GM21367 (cell line): ENCODE data around the gene ALDH1B1.

Source experiments
- ATAC-seq: cut with Tn5 transposase; IDR thresholded peaks from one replicate; pipeline ENCODE4 v1.9.1; 2021; ENCODE audit not compliant: unreplicated experiment

The ALDH1B1 gene

GRCh38 chr9:38413283-38413682 is 20.8 kb downstream of the ALDH1B1 start:
- no peak for ATAC-seq

- ATAC-seq: no peak
Measured at GRCh38 chr9:38414040-38414723, 21.7 kb downstream of the ALDH1B1 start.

GRCh38 chr9:38415856-38416255 is 23.4 kb downstream of the ALDH1B1 start:
- ATAC-seq: no peak

- ATAC-seq: no peak
Measured at GRCh38 chr9:38416461-38416860, 24.0 kb downstream of the ALDH1B1 start.

- no peak for ATAC-seq
Measured at GRCh38 chr9:38417003-38417945, 24.8 kb downstream of the ALDH1B1 start.

GRCh38 chr9:38418366-38418765 is 25.9 kb downstream of the ALDH1B1 start:
- no peak for ATAC-seq

- no peak for ATAC-seq
Measured at GRCh38 chr9:38419181-38419580, 26.7 kb downstream of the ALDH1B1 start.

- no peak for ATAC-seq
Measured at GRCh38 chr9:38421498-38422211, 29.2 kb downstream of the ALDH1B1 start.

GRCh38 chr9:38422555-38423260 is 30.2 kb downstream of the ALDH1B1 start:
- ATAC-seq: no peak

GRCh38 chr9:38423273-38423972 is 30.9 kb downstream of the ALDH1B1 start:
- ATAC-seq: no peak

- no peak for ATAC-seq
Measured at GRCh38 chr9:38423973-38424843, 31.7 kb downstream of the ALDH1B1 start, which contains the start of gene IGFBPL1. IGFBPL1 (minus strand) TSS chr9:38424454; CDS start chr9:38424424, 30 bp downstream.

- ATAC-seq: no peak
Measured at GRCh38 chr9:38424918-38425317, 32.4 kb downstream of the ALDH1B1 start.

- no peak for ATAC-seq
Measured at GRCh38 chr9:38428062-38428461, 35.6 kb downstream of the ALDH1B1 start.

GRCh38 chr9:38431116-38431515 is 38.6 kb downstream of the ALDH1B1 start:
- no peak for ATAC-seq

GRCh38 chr9:38432922-38433510 is 40.5 kb downstream of the ALDH1B1 start:
- no peak for ATAC-seq

- ATAC-seq: no peak
Measured at GRCh38 chr9:38434365-38434764, 41.9 kb downstream of the ALDH1B1 start.

- no peak for ATAC-seq
Measured at GRCh38 chr9:38434853-38435252, 42.4 kb downstream of the ALDH1B1 start.

- ATAC-seq: no peak
Measured at GRCh38 chr9:38435521-38435920, 43.0 kb downstream of the ALDH1B1 start.

GRCh38 chr9:38436708-38437107 is 44.2 kb downstream of the ALDH1B1 start:
- no peak for ATAC-seq
